Ecto neural progenitor cell (in vitro differentiated cells): ENCODE results near the gene TBC1D5.

ENCODE experiments used
- DNase-seq: peaks from one replicate; pipeline ENCODE4 v3.0.0-alpha.2; 2018; ENCODE audit warnings: low spot score

TBC1D5 gene

GRCh38 chr3:17160597-17160996, 581.8 kb downstream of the TBC1D5 start:
- no peak for DNase-seq

GRCh38 chr3:17158941-17159682, 583.3 kb downstream of the TBC1D5 start:
- DNase-seq: no peak

DNA sequence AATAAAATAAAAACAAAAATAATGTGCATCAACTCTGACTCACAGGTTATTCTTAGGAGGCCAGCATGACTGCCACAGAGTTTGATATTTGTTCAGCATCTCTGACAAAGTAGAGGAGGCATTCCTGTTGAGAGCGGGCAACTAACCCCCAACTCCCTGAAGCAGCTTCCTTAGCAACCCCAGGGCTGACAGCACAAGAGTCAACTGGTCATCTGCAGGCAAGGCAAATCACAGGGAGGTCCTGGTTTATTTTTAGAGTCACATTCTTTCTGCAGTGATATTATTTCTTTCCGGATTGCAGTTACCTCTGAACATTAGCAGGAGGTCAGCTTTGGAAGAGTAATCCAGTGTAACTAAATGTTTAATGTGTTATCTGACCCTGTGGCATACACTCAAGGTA, 584.7 kb downstream of the TBC1D5 start:
- no peak for DNase-seq

DNA sequence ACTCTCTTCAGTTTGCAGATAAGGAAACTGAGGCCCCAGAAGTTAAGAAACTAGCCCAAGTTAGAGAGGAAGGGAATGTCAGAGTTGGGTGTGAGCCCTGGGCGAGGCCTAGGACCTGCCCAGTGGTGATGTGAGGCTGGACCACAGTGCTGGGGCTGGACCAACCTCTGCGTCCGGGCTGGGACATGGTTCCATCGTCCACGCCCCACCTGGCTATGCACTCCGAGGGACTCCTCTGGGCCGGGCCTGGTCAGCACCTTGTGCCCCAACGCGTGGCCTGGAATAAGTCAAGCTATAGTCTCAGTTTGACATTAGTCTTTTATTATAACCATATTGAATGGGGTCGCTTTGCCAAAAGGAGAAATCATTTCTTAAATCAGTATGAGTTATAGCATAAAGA, 585.6 kb downstream of the TBC1D5 start:
- no peak for DNase-seq

- DNase-seq: no peak
These were observed 586.5 kb downstream of the TBC1D5 start for GRCh38 chr3:17155951-17156350.

GRCh38 chr3:17154941-17155340, 587.5 kb downstream of the TBC1D5 start:
- no peak for DNase-seq

DNA sequence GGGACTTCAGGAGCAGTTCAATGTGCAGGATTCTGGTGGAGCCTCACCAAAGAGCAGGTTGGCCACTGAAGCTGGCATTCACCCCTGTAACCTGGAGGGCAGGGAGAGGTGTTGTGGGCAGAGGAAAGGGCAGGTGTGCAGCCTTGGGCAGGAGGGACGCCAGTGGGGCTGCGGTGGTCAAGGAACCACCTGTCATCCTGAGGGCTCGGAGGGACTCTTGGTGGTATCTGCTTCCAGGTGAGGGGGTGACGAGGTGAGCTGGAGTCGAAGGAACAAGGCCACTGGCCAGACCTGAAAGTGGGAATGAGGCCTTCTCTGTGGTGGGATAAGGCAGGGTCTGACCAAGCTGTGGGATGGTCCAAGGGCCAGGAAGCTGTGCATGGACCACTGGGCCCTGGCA, 588.2 kb downstream of the TBC1D5 start:
- DNase-seq: no peak

DNA sequence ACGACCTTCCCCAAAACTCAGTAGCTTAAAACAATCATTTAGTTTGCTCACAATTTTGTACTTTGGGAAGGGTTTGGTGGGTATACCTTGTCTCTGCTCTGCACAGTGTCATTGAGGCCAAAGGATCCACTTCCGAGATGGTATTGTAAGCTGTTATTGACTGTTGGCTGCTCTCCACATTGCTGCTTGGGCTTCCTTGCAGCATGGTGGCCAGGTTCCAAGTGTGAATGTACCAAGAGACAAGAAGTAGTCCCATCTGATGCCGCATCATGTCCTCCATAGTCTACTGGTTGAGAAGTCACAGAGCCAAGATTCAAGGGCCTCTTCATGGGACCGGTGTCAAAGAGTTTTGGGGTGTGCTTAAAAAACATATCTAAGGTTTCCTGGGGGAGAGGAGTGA, 589.2 kb downstream of the TBC1D5 start:
- DNase-seq: no peak

DNA sequence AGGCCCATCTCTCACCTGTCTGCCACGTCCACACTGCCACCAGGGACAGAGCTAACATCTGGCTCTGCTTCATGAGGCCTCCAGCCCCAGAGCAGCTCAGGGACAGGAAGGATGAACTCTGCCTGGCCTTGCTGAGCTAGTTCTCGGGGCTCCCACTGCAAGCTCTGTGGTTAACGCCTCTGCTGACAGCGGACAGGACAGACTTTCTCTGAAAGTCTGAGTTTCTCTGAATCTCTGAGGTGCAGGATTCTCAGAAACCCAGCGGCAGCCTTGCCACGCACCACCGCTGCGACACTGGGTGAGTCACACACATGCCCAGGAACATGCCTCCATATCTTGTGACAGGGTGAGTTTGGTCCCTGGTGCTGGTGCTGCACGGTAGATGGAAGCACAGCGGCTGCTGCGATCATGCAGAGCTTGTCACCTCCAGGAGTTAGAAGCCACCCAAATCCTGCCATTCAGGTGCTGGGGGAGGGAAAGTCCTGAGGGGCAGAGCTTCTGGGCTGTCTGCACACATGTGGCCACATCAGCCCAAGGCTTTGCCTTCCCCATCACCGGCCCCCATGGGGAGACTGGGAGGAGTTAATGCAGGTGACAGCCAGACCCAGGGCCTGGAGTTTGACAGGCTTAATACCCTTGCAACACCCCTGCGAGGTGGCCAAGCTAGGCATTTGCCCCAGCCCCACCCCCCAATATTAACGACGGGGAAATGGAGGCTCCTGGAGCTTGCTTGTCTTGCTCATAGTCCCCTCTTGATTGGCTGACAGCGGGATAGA, 590.6 kb downstream of the TBC1D5 start:
- no peak for DNase-seq

DNA sequence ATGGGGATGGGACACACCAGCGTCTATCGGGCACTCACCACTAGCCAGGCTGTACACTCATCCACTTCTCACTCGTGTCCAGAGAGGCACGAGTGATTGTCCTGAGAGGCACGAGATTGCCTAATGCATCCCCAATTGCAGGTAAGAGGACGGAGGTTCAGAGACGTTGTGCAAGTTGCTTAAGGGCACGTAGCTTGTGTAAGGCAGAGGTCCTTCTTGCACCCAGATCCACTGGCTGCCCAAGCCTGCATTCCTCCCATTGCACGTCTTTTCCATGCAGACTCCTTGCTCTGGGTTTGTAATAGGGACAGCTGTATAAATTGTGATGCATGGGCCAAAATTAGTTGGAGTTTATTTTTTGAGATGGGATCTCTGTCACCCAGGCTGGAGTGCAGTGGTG, 593.4 kb downstream of the TBC1D5 start:
- DNase-seq: no peak

- DNase-seq: no peak
These were observed 597.8 kb downstream of the TBC1D5 start for GRCh38 chr3:17144665-17144993.

DNA sequence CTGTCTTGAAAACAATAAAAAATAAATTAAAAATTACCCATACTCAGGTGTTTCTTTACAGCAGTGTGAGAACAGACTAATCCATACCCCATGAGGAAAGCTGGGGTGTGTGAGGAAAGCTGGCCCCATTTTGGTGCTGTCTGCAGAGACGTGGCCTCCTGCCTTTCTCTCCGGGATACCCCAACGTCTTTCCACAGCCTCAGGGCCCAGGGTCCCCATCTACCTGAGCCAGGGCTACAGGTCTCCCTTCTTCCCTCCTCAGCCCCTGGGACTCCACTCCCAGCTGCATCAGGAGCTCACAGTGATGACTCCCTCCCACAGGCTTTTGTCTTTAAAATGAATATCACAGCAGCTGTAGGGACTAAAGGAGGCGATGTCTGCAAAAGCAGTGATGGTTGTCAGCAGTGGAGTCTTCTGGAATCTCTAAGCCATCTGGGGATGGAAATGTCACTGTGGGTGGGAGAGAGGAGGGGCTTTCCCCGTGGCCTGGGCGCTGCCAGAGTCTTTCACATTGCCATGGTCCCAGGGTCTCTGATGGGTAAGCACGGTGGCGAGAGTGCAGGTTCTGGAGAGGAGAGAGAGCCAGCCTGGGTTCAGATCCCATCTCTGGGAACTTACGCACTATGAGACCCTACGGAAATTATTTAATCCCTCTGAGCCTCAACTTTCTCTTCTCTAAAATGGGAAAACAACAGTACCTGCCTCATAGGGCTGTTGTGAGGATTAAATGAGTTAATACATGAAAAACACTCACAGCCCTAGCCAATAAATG, 598.4 kb downstream of the TBC1D5 start:
- DNase-seq: no peak

GRCh38 chr3:17142516-17142915, 599.9 kb downstream of the TBC1D5 start:
- DNase-seq: no peak

DNA sequence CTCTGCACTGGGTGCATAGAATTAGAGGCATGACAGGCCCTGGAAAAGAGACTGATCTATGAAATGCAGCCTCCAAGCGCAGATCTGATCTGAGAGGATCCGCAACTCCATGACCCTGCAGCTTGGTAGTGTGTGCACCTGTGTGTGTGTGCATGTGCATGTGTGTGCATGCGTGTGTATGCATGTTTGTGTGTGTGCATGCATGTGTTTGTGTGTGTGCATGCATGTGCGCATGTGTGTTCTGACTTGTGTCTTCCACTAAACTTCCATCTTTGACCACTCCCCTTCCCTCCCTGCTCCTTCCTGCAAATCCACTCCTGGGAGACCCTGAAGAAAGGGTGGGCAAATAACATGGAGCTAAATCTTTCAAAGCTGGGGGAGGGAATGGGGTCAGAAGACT, 600.7 kb downstream of the TBC1D5 start:
- DNase-seq: no peak

DNA sequence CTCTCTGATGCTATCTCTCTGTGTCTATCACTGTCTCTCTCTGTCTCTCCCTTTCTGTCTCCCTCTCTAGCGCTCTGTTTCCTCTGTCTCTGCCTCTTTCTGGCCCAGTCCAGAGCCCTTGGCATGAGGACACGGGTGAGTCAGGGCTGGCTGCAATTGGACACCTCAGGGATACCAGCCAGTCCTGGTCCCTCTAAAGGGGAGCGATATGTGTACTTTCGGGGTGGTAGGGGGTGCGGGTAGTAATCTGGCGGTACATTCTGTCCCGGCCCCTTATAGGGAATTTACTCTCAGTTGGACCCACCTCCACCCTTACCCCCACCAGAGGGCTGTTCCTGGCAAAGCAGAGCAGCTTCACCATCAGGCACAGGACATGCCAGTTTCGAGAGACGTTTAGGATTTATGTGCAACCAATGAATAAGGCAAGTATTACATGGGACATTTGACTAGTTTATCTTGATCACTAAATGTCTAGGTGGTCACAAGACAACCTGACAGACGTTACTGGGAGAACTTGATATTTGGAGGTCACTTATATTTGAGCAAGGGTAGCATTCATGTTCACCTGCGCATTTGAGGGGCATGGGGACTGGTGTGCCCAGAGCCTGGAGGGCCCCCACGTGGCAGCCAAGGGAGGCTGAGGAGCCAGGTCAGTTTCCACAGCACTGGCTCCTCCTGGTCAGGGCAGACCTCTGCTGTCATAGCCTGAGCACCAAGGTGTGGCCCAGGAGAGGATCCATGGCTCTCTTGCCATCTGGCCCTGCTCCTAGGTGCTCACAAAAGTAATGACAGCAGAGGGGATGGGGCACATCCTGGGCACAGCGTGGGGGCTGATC, 601.5 kb downstream of the TBC1D5 start:
- no peak for DNase-seq

- no peak for DNase-seq
These were observed 604.0 kb downstream of the TBC1D5 start for GRCh38 chr3:17138246-17139039.

DNA sequence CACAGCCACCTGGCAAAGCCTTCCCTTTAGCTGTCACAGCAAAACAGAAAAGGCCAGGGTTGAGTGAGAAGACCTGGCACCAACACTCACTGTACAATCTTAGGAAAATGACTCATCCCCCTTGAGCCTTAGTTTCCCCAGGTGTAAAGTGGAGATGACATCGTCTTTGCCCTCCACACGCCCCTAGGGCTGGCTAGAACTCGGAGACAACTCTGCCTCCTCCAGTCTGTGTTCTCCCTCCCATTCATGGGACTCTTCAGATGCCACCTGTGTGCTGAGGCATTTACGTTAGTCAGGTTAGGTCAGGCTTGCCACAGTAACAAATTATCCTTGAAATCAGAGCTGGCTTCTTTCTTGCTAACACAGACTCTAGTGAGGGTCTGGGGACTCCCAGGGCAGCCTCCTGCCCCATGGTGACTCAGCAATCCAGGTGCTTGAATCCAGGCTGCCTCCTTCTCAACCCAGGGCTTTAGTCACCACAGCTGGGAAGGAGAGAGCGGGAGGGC, 605.1 kb downstream of the TBC1D5 start:
- DNase-seq: no peak

DNA sequence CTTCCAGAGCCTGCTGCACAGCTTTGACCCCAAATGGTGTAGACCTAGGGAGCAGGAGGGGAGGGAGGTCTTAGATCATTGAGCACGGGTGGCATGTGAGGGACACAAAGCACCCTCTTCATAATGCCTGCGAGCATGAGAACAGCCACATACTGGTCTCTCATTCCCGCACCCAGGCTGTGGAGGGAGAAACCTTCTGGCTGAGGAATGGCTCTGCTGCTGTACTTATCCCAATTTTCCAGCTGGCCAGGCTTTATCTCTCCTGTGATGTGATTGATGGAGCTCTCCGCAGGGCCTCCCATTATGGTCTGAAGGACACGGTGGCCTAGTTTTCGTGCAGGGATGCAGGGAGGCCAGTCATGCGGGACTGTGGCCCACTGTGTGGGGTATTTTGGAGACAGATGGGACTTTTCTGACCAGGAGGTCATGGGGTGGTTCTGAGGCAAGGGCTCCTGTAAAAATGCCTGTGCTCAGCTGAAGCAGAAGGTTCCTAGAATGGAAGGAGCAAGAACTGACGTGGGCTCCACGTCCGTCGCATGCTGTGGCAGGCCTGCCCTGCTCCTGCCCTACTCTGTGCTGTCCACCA, 606.2 kb downstream of the TBC1D5 start:
- no peak for DNase-seq

- DNase-seq: no peak
These were observed 606.7 kb downstream of the TBC1D5 start for GRCh38 chr3:17135696-17136095.

DNA sequence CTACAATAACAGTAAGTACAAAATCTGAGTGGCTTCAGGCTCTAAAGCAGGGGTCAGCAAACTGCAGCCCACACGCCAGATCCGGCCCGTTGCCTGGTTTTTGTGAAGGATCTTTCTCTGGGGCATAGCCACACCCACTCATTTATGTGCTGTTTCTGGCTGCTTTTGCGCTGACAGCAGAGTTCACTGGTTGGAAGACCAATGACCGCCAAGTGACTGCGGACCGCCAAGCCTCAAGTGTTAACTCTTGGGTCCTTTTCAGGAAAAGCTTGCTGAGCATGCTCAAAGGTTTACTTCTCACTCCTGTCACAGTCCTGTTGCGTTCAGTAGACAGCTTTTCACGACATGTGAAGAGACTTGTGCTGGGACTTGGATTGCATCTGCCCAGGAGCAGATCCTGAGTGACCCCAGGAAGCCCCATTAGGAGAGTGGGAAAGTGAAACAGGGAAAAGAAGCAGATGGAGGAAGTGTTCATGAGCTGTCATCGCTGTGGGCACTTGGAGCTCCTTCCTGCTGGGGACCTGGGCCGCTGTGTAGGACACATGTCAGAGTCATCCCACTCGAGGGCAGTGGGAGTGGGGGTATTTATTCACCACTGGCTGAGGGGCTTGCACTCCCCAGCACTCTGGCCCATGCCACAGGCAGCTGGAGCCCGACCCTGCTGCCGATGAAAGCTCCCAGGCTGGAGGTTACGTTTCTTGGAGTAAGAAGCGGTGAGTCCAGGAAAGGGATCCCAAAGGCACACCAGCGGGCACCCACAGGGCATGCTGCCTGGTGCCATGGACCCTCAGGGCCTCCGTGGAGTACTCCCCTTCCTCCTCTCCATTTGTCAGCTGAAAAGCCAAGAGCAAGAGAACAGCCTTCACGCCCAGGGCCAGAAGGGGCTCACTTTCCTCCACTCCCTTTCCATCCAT, 608.5 kb downstream of the TBC1D5 start:
- DNase-seq: no peak
